HL-60 (cell line): ENCODE results near the gene PTPRD.

Experiments
- GABPA ChIP-seq: IDR thresholded peaks from 2 replicates; pipeline ENCODE4 v1.6.1; 2012; ENCODE audit warnings: low read depth
- POLR2AphosphoS5 ChIP-seq: IDR thresholded peaks from 2 replicates; pipeline ENCODE4 v1.6.1; 2012; ENCODE audit warnings: low read depth
- TF ChIP-seq, protein P1 (sequence below): IDR thresholded peaks from one replicate; pipeline ENCODE4 v1.5.1; 2011; ENCODE audit warnings: low read length, control low read depth, inconsistent platforms; ENCODE audit not compliant: insufficient read depth
- TF ChIP-seq, protein P2 (sequence below): IDR thresholded peaks from 2 replicates; pipeline ENCODE4 v1.6.1; 2012; ENCODE audit warnings: low read depth; ENCODE audit not compliant: insufficient replicate concordance

DNA sequence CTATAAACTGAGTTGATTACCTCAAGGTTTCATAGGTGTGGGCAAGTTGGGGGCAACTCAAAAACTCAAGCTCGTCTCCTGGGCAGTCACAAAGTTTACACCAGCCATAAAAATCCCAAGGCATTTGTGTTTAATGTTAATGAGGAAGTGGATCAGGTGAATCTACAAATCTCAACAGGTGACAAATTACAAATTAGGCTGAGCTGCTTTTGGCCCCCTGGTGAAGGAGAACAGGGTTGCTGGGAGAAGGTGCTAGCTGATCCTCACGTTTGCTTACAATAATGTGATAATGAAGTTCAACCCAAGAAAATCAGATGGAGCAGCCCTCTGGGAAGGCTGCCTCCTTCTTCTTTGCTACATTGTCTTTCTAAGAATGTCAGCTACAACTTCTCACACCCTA is 2324.8 kb downstream of the PTPRD start:
- TF ChIP-seq, protein P1, sequence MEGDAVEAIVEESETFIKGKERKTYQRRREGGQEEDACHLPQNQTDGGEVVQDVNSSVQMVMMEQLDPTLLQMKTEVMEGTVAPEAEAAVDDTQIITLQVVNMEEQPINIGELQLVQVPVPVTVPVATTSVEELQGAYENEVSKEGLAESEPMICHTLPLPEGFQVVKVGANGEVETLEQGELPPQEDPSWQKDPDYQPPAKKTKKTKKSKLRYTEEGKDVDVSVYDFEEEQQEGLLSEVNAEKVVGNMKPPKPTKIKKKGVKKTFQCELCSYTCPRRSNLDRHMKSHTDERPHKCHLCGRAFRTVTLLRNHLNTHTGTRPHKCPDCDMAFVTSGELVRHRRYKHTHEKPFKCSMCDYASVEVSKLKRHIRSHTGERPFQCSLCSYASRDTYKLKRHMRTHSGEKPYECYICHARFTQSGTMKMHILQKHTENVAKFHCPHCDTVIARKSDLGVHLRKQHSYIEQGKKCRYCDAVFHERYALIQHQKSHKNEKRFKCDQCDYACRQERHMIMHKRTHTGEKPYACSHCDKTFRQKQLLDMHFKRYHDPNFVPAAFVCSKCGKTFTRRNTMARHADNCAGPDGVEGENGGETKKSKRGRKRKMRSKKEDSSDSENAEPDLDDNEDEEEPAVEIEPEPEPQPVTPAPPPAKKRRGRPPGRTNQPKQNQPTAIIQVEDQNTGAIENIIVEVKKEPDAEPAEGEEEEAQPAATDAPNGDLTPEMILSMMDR, result no peak
- TF ChIP-seq, protein P2, sequence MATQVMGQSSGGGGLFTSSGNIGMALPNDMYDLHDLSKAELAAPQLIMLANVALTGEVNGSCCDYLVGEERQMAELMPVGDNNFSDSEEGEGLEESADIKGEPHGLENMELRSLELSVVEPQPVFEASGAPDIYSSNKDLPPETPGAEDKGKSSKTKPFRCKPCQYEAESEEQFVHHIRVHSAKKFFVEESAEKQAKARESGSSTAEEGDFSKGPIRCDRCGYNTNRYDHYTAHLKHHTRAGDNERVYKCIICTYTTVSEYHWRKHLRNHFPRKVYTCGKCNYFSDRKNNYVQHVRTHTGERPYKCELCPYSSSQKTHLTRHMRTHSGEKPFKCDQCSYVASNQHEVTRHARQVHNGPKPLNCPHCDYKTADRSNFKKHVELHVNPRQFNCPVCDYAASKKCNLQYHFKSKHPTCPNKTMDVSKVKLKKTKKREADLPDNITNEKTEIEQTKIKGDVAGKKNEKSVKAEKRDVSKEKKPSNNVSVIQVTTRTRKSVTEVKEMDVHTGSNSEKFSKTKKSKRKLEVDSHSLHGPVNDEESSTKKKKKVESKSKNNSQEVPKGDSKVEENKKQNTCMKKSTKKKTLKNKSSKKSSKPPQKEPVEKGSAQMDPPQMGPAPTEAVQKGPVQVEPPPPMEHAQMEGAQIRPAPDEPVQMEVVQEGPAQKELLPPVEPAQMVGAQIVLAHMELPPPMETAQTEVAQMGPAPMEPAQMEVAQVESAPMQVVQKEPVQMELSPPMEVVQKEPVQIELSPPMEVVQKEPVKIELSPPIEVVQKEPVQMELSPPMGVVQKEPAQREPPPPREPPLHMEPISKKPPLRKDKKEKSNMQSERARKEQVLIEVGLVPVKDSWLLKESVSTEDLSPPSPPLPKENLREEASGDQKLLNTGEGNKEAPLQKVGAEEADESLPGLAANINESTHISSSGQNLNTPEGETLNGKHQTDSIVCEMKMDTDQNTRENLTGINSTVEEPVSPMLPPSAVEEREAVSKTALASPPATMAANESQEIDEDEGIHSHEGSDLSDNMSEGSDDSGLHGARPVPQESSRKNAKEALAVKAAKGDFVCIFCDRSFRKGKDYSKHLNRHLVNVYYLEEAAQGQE, result no peak
- no peak for TF ChIP-seq GABPA
- TF ChIP-seq POLR2AphosphoS5, result no peak
